Activated CD8-positive, alpha-beta memory T cell treated with anti-CD3 and anti-CD28 coated beads for 24 hours (primary cell): ENCODE results near the gene CELF2.
"Not testable (repeated sequence)": the region's sequence is repeated elsewhere in the genome, so short reads cannot be mapped to it uniquely, and the experiment has no call there.

Source experiments
- DNase-seq: peaks from one replicate; pipeline ENCODE4 v3.0.0-alpha.2; 2020

CELF2 gene

DNA sequence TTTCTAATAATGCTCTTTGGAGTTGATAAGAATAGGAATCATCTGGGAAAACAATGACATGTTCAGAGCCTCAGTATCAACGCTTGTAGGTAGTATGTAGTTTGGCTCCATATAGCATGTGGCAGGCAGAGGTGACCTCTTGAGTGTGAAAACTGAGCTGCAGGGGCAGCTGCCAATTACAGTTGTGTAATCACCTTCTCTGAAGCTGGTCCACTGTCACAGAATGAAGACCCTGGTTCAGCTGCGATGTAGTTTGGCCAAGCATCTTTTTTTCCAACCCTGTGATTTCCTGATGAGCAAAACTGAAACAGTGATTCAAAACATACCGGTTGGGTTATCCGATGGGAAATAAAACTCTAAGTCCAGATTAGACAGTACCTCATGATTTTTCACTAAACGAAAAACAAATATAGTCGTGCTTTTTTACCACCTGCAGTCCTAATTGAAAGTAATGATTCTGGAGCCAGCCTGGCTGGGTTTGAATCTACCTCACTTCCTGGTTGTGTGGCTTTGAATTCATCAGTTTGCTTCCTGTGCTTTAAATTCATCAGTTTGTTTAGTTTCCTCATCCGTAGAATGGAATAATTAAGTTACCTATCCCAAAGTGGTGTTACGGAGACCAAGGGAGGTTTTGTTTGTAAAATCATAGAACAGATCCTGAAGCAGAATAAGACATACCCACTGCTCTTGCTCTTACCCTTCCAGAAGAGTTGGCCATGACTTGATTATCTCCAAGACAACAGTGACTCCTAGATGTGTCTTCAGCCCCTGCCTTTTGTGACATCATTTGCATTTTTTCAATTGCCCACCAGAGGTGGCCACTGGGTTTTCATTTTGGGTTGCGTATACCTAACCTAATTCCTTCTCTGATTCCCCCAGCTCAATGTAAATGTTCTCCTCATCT is 87.4 kb downstream of the CELF2 start:
- no peak for DNase-seq

DNA sequence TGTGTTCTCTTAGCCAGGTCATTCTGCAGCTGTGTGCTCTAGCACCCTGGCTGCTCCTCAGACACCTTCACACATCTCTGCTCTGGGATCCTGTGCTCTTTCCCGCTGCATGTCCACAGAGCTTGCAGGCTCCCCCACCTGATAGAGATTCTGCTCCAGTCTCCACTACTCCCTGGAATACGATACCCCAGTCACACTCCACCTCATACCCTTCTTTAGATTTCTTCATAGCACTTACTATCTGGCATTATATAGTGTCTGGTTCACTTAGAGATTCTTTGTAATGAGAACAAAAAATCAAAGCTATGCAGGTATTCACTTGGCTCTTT is 88.0 kb downstream of the CELF2 start:
- no peak for DNase-seq

DNA sequence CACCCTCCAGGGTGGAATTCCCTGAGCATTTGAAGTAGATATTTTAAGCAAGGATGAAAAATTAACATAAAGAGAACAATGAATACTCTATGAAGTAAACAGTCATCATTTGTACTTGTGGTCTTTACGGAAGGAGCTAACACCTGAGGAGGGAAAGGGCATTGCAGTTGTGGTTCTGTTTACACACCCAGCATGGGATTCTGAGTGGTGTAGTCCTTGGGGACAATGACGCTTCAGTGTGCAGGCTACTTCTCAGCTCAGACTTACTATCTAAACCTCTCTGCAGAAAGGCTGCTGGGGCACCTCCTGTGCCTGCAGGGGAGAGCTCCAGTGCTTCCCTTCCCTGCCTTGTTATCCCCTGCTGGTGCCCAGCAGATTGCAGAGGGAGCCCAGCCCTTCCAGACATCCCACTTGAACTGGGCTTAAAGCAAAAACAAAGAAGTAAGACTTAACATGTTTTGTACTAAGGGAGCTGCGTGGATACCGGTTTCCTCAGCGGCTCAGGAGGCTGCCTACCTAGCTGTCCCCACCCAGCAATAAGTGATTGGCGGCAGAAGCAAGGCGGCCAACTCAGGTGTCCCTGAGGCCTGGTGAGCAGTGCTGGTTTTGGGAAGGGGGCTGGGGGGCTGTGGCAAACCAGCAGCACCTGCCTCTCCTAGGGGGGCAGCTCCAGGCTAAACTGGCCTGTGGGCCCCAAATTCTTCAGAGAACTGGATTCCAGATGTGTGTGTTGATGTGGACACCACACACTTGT is 89.1 kb downstream of the CELF2 start:
- no peak for DNase-seq

DNA sequence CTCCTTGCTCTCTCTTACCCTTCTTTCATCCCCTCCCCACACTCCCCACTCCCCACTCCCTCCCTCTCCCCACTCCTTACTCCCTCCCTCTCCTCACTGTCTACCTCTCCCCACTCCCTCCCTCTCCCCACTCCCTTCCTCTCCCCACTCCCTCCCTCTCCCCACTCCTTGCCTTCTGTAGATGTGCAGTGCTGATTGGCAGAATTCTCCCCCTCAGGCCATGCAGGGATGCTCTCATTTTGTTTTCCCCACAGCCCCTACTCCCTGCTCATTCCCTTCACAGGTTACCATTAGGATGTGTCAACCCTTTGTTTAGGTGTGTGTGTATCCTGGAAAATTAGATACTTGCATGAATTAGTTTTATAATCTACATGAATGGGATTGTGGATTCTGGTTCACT is 90.3 kb downstream of the CELF2 start:
- no peak for DNase-seq

DNA sequence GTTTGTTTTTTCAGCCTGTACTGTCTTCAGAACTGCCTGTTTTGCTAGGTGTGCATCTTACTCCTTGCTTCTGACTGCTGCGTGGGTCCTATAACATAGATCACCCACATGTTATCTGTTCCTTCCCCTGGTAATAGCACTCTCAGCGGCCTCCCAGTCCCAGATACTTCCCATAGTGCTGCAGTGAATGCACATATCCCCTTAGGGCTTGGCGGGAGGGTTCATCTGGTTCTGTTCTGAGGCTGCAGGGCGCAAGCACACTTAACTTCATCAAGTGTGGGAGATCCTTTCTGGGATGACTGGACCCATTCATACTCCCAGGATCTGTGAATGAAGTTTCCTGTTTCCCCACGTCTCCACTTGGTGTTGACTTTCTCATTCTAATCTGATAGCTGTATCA is 90.7 kb downstream of the CELF2 start:
- DNase-seq: no peak

DNA sequence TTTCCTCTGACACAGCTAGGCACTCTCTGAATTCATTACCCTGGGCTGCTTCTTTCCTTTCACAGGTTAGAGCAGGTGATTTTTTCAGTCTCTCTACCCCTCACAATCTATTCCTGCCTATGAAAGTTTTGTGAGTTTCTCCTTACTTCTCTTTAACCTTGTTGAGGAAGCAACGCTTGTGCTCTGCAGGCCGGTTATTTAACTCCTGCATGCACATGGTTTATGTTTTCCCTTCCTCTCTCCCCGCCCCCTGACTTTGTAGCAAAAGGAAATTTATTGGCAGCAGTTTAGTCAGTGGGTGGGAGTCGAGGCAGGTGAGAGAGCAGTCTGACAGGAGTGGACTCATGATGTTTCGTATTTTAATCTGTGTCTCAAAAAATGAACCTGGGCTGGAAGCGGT is 91.9 kb downstream of the CELF2 start:
- no peak for DNase-seq

DNA sequence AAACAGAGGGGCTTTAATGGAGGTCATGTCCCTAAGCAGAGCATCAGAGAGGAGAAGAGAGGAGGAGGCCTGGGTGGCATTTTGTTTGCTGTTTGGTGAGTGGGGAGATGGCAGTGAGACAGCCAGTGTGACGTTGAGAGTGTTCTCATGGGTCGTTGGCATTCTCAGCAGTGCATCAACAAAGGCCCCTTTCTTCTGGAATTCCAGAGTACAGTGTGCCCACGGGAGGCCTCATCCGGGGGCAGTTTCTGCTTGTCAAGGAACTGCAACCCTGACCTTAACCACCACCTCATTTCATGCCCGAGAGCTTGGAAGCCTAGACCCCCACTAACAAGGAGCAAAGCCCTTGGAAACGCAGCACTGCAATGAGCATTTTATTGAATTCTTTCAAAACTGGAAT is 92.9 kb downstream of the CELF2 start:
- DNase-seq: no peak

DNA sequence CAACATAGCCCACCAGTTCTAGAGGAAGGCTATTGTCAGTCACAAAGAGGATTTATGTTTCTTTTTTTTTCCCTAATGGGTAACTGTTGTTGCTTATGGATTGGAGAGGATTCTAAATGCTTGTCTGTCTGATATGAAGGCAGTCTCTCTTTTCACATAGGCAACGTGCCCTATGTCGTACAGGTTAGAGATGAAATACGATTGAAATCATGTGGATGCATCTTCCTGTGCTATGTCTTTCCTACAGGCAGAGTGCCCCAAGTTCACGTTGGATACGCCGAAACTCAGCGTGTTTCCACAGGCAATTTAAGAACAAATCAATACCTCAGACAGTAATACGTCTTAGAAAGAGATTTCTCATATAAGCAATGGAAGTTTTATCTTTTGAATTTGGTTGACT is 93.8 kb downstream of the CELF2 start:
- DNase-seq: no peak

DNA sequence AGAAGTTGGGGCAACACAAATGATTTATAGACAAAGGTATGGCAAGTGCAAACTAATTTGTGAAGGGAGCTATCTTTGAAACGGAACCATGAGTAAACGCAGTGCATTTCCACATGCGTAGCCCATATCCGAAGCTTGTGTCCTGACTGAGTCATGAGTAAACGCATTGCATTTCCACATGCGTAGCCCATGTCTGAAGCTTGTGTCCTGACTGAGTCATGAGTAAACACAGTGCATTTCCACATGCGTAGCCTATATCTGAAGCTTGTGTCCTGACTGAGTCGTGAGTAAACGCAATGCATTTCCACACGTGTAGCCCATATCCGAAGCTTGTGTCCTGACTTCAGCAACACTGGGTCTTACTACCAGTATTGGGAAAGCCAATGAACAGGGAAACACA is 95.0 kb downstream of the CELF2 start:
- no peak for DNase-seq

DNA sequence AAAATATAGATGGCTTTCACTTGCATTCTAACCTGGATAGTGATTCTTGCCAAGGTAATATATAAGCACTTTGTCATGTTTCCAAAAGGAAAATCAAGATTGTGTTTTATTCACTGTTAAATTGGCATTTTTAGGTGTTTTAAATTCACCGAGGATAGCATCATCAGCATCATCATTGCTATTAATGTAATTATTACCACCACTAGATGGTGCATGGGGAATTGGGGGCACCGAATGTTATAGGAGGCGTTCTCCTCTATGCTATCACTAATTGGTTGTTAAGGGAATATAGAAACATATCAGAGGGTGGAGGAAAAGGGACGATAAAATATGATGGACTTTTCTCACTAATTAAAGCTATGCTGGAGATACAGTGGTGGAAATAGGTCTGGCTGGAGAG is 95.5 kb downstream of the CELF2 start:
- DNase-seq: no peak

DNA sequence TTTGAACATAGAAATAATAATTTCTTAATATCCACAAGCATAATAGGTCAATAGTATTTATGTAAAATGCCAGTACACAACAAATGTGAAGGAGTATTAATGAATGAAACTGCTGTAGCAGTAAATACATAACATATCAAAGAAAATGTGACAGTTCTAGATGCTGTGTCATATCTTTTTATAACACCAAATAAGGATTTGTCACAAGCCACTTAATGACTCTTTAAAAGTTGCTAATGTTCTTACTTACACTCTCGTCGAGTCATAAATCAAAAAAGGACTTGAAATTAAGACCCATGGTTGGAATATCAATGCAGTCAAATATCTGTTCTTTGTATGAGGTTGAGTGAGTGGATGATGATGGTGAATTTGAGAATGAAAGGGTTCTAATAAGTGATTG is 96.6 kb downstream of the CELF2 start:
- no peak for DNase-seq

DNA sequence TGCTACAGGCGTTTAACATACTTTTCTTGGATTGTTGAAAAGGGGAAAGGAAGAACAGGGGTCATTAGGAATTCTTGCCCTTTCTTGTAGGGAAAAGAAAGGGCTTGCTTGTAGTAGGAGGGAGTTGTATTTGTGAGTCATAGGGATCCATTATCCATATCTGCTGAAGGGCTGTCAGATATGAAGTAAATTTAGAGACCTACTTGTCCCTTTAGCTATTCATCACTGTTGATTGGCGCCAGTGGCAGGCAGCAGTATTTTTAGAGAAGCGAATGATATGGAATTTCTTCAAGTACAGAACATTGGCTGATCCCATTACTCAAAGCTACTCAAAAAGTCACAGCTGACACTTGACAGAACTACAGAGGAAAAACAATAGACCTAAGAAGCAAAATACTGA is 97.7 kb downstream of the CELF2 start:
- DNase-seq: no peak

DNA sequence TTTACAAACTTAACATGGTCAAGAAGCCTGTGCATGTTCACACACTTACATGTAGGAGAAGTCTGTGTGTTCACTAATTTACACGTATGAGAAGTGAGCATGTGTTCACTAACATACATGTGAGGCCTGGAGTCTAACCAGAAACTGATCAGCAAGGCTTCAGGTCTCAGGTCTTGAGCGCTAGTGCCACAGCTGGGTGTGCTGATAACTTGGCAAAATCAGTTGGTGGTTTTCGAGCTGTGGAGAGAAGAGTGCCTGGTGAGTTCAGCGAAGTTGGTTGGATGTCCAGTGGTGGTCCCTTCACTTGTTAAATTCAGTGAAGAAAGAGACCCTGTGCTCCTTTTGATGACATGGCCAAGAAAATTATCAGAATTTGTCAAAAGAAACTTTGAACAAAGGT is 98.7 kb downstream of the CELF2 start:
- no peak for DNase-seq

DNA sequence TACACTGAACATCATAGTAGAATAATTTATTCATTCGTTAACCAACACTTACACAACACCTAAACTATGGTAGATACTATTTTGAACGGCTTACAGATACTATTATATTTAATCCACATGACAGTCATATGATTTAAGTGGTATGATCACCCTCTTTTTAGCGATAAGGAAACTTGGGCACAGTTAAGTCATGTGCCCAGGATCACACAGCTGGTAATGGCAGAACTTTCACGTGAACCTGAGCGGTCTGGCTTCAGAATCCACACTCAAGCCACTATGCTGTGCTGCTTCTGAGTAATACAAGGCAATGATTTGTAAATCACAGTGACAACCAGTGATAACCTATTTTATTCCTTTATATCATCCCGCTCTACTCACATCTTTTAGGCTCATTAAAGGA is 99.1 kb downstream of the CELF2 start:
- DNase-seq: no peak

DNA sequence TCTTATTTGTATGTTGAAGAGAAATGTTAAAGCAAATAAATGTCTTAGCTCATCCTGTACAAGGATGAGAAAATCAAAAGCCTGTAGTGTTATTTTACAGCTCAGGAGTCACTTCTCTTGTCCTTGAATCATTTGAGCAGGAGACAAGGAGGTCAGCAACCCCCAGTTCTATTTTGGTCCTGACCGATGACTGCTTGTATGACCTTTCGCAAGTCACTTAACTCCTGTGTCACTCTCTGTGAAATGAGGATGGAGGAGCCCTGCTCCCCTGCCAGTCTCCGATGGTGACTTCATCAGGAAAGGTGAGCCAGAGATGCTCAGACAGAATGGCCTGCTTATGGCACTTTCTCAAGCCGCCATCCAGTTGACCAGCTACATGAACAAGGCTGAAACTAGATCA is 101.0 kb downstream of the CELF2 start:
- no peak for DNase-seq

DNA sequence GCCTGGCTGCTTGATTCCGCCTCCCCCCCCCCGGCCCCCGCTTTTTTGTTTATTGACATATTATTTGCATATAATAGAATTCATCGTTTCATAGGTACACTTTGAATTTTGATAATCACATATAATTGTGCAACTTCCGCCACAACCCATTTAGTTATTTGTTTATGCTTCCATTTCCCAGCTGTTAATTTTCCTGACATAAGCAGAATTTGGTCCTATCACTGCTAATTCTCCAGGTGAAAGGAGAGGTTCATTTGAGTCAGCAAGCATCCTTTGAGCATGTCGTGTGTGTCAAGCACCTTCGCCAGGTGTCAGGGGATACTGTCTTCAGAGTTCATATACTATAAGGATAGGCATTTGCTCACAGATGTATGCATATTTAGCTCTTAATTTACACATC is 102.2 kb downstream of the CELF2 start:
- DNase-seq: no peak

DNA sequence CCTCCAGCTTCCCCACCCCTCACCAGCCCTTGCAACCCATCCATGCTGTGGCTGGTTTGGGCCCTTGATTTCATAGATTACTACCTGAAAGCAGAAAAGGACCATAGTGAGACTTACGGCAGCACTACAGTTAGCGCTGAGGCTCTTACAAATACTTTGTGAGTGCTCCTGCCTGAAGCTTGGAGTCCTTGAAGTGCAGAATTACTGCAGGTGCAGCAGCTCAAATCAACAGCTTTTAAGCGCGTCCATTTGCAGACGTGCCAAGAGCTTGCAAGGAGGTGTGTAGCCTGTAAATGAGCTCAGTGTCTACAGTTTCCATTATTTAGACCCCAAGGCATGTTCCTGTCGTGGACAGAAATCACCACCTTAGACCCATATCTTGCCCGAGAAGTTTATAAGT is 103.0 kb downstream of the CELF2 start:
- no peak for DNase-seq

DNA sequence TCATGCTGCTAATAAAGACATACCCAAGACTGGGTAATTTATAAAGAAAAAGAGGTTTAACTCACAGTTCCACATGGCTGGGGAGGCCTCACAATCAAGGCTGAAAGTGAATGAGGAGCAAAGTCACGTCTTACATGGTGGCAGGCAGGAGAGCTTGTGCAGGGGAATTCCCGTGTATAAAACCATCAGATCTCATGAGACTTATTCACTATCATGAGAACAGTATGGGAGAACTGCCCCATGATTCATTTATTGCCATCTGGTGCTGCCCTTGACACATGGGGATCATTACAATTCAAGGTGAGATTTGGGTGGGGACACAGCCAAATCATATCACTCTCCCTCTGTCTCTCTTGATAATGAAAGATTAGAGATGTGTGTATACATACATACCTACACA is 106.2 kb downstream of the CELF2 start:
- DNase-seq: not testable (repeated sequence)

DNA sequence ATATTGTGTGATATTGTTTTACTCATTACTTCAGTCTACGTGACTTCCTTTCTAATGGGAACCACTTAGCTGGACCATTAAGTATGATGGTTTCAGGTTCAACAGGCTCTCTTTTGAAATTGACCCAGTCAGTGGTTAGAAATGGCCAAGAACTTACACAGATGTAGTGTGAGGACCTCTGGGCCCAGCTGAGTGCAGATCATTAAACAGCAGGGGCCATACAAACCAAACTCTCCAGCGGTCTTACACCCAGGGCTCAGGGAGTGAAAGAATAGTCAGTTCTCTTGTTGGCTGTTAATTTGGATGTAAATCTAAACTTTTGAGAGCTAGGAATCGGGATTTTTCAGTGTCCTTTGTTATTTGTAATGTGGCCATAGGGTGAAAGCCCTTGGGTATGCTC is 107.3 kb downstream of the CELF2 start:
- DNase-seq: no peak

DNA sequence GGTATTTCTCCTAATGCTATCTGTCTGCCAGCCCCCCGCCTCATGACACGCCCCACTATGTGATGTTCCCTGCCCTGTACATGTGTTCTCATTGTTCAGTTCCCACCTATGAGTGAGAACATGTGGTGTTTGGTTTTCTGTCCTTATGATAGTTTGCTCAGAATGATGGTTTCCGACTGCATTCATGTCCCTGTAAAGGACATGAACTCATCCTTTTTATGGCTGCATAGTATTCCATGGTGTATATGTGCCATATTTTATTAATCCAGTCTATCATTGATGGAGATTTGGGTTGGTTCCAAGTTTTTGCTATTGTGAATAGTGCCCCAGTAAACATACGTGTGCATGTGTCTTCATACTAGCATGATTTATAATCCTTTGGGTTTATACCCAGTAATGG is 109.3 kb downstream of the CELF2 start:
- DNase-seq: not testable (repeated sequence)

DNA sequence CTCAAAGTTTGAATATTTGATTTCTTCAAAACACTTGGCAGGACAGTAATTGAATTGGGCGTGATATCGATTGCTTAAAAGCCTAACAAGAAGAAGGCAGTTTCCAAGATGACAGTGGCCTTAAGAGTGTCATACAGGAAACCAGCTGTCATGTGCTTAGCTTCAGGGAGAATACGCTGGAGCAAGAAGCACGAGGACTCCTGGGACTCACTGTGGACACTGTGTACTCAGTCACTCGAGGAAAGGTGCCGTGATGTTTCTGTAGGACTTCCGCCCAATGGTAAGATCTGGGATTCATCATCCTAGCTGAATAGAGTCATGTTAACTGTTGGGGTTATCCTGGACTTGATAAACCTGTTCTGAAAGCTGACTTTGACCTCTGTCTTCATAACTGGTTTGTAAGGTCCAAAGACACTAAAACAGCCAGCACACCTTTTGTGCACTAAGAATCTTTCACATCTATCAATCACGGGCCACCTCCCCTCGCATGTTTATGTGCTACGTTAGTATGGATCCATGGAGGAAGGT is 113.5 kb downstream of the CELF2 start:
- DNase-seq: no peak

DNA sequence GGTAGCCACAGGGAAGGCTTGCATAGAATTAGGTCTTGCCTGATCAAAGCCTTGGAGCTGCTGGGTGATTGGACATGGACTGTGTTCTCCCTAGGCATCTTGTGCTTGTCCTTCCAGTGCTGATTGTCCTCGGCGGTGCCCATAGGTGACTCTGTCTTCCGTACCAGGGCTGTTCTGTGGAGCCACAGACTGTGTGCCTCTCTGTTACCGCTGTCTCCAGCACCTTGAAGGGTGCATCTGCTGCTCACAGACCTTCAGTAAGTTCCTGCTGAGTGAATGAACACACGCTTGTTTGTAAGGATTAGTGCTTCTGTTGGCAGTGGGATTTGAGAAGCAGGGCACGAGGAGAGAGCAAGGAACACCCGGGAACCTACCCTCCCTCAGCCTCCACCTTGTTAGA is 116.7 kb downstream of the CELF2 start:
- no peak for DNase-seq

DNA sequence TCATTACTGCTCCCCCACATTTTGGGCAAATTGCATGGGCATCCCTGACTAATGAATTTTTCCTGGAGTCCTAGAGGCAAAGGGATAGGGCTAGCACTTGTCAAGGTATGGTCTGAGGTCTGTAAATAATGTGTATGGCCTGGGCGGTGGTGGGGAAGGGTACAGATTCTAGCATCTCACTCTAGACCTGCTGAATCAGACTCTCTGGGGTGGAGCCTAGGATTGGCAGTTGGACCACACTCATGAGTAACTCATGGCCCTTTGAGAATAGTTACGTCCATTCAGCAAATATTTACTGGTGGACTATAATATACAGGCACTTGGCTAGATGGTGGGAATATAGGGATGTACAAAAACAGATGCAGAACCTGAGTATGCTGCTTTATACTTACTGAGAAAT is 118.0 kb downstream of the CELF2 start:
- DNase-seq: no peak

DNA sequence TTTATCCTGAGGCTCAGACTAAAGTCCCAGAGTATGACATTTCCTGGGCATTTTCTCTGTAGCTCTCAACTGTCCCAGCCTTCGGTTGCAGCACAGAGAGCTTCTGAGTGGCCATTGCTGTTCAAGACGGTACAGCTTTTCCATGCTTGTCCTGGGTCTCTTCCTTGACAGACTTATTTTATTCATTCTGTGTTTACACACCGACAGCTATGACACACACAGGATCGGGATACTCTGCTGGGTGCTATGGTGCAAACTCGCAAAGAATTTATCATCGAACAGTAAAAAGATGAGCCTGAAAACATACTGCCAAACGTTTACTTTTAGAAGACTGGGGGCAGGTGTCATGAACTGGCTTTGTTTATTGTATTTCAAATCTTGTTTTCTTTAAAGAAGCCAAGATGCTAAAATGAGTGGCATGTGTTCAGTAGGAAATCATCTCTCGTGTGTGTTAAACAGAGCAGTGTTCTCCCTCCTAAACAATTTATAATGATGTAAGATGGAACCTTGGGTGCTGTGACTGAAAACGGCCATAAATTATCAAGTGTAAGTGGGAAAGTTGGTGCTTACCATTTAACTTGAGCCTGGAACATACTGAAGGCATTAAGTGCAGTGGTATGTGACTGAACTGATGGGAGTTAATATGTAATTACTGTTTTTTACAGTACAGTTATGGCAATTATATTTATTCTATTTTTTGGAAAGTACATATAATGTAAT is 120.8 kb downstream of the CELF2 start:
- DNase-seq: no peak
